LNCaP clone FGC (cell line): ENCODE data around the gene MAP4.
A peak's percentile ranks its signal among the peaks of the same experiment; 100 is the strongest.
"Not testable (repeated sequence)": the region's sequence is repeated elsewhere in the genome, so short reads cannot be mapped to it uniquely, and the experiment has no call there.

Experiments used
- DNase-seq: peaks from one replicate; pipeline ENCODE4 v3.0.0-alpha.2; 2011; ENCODE audit warnings: low read depth
- H3K4me3 ChIP-seq: 2 replicates; pipeline ENCODE4 v1.5.1; 2011; ENCODE audit warnings: mild to moderate bottlenecking, low read depth, low read length, control low read depth
- TF ChIP-seq, protein P1 (sequence below): IDR thresholded peaks from 2 replicates; pipeline ENCODE4 v1.5.1; 2012; ENCODE audit warnings: mild to moderate bottlenecking; ENCODE audit not compliant: control insufficient read depth, insufficient read depth; ENCODE audit errors: extremely low read depth

Gene MAP4, protein sequence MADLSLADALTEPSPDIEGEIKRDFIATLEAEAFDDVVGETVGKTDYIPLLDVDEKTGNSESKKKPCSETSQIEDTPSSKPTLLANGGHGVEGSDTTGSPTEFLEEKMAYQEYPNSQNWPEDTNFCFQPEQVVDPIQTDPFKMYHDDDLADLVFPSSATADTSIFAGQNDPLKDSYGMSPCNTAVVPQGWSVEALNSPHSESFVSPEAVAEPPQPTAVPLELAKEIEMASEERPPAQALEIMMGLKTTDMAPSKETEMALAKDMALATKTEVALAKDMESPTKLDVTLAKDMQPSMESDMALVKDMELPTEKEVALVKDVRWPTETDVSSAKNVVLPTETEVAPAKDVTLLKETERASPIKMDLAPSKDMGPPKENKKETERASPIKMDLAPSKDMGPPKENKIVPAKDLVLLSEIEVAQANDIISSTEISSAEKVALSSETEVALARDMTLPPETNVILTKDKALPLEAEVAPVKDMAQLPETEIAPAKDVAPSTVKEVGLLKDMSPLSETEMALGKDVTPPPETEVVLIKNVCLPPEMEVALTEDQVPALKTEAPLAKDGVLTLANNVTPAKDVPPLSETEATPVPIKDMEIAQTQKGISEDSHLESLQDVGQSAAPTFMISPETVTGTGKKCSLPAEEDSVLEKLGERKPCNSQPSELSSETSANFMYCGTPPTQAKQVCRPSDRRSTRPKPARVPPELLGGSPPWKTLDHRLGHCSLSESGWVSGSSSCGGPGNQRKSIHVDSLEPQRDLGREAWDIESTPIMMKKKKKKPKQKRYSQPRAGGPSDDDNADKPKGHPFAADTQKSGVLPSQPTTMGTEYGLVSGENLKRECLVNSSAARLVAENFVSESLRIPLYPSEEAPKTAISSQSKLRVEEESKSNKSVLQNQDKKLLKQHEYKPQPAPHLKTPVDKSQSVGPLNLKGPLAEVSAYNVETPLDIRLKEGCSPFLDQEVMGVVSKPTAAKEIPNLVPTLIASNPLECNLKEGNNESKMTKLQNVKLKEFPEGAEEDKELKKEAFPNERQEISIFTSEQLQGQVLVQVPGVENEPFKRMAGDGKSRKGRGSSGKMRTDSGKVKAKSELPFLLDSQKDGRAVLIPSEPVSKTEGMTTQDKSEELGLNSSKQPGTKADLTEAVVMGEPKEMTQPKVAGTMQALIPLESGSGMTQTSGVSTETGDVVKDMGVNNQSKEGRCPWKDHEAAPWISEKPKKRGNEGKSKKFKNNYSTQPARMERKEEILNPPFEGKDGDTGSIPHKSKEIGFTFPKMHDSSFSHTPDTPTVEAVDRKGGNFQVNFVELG (N-terminal part only)

DNA sequence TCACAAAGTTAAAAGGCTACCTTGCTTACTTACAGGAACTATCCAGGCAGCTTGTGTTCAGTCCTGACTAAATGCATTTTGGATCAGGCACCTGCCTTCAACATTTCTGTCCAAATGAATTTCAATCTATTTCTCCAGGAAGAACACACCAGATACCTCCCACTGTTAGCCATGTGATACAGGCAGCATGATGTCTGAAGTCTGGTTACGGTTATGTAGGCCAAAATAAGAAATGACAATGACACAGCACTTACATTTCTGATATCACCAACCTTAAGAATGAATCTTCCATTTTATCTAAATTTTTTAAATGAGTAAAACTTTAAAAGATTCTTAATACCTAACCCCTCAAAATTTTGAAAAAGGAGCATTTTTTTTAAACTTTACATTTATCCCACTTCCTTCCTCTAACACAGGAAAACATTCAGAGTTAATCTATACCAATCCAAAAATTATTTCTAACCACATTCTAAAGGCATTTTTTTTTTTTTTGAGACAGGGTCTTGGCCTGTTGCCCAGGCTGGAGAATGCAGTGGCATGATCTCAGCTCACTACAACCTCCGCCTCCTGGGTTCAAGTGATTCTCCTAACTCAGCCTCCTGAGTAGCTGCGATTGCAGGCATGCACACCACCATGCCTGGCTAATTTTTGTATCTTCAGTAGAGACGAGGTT is at the start of gene MAP4:
TSS of gene MAP4 (minus strand) at position 116 of the 673 bp plus-strand sequence. CDS start 17,556 bp downstream, outside the sequence.
- no peak for DNase-seq
- H3K4me3 ChIP-seq = peak within 1 kb of the TSS; percentile 27; the same call in 1 of the 2 replicates
- TF ChIP-seq, protein P1, sequence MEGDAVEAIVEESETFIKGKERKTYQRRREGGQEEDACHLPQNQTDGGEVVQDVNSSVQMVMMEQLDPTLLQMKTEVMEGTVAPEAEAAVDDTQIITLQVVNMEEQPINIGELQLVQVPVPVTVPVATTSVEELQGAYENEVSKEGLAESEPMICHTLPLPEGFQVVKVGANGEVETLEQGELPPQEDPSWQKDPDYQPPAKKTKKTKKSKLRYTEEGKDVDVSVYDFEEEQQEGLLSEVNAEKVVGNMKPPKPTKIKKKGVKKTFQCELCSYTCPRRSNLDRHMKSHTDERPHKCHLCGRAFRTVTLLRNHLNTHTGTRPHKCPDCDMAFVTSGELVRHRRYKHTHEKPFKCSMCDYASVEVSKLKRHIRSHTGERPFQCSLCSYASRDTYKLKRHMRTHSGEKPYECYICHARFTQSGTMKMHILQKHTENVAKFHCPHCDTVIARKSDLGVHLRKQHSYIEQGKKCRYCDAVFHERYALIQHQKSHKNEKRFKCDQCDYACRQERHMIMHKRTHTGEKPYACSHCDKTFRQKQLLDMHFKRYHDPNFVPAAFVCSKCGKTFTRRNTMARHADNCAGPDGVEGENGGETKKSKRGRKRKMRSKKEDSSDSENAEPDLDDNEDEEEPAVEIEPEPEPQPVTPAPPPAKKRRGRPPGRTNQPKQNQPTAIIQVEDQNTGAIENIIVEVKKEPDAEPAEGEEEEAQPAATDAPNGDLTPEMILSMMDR = no peak

DNA sequence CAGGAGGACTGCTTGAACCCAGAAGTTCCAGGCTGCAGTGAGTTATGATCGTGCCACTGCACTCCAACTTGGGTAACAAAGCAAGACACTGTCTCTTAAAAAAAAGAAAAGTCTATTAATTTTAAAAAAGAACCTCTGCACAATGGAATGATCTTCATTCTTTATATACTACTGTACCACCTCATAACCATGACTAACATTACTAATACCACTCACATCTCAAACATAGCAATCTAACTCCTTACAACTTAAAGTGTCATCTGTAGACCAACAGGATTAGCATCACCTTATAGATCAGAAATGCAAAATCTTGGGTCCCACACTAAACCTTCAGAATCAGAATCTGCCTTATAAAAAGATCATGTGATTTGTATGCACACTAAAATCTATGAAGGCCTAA is 48.8 kb upstream of the MAP4 start:
- no peak for DNase-seq
- H3K4me3 ChIP-seq = no peak overlapping the region
- TF ChIP-seq, protein P1 = no peak

DNA sequence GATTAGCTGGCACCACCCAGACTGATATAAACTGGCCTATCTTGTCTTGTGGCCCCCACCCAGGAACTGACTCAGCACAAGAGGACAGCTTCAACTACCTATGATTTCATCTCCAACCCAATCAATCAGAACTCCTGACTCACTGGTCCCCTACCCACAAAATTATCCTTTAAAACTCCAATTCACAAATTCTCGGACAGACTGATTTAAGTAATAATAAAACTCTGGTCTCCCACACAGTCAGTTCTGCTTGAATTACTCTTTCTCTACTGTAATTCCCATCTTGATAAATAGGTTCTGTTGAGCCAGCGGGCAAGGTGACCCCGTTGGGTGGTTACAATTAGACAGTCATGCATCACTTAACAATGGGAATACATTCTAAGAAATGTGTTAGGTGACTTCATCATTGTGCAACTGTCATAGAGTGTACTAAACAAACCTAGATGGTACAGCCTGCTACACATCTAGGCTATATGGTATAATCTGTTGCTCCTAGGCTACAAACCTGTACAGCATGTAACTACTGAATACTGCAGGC is 48.1 kb upstream of the MAP4 start:
- TF ChIP-seq, protein P1 = no peak
- no peak for DNase-seq
- H3K4me3 ChIP-seq = no peak overlapping the region

DNA sequence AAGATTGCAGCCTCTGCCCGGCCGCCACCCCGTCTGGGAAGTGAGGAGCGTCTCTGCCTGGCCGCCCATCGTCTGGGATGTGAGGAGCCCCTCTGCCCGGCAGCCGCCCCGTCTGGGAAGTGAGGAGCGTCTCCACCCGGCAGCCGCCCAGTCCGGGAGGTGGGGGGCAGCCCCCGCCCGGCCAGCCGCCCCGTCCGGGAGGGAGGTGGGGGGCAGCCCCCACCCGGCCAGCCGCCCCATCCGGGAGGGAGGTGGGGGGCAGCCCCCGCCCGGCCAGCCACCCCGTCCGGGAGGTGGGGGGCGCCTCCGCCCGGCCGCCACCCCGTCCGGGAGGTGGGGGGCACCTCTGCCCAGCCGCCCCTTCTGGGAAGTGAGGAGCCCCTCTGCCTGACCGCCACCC is 45.4 kb upstream of the MAP4 start:
- DNase-seq, H3K4me3 ChIP-seq: not testable (repeated sequence)

DNA sequence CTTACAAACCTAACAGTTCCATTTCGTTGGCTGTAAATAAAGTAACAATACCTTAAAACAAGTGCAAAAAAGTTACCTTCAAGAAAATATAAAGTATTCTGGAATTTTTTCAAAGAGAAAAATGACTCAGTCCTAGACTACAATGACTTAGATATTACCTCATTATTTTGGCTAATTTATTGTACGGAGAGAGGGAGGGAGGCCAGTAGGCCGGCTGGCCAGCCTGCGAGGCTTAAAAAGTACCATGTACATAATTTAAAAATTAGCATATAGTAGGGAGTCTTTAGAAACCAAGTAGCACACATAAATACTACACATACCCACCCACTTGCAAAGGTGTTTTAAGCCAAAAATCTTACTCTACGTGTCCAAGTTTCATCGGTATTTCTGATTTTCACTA is 41.9 kb upstream of the MAP4 start:
- DNase-seq = no peak

DNA sequence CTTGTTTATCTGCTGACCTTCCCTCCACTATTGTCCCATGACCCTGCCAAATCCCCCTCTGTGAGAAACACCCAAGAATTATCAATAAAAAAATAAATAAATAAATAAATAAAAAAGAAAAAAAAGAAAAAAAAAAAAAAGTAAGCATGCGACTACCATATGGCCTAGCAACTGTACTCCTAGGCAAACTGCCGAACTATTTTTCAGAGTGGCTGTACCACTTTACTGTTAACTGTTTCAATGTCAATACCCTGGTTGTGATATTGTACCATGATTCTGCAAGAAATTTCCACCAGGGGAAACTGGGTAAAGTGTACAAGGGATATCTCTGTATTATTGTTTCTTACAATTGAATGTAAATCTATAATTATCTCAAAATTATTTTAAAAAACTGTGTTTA is 41.3 kb upstream of the MAP4 start:
- TF ChIP-seq, protein P1 = no peak

More for the DNA sequence above, 41.9 kb upstream of the MAP4 start:
- TF ChIP-seq, protein P1 = no peak
- H3K4me3 ChIP-seq = no peak overlapping the region

More for the DNA sequence above, 41.3 kb upstream of the MAP4 start:
- no peak overlapping the region for H3K4me3 ChIP-seq
- no peak for DNase-seq
